ENCODE results near the gene PFN3. TPM values are rescaled to one million over a fixed set of nuclear protein-coding genes. Genes with fewer than 3 reads are reported as not detected.

PFN3 gene
- total and polyA plus RNA-seq, 2 of the 13 experiments (the other 11 are each of a cell fraction or from before 2014, with no cell fraction given): not detected

GRCh38 chr5:177445052-177445916, 44.8 kb upstream of the PFN3 start:
- ATAC-seq (no peak), DNase-seq (ENCODE audit: low spot score) (no peak), FAIRE-seq (no peak)
- Histone ChIP-seq H3K36me3 (replicated peaks in 1 of 2; ENCODE audit: control insufficient read depth in 1 of 2, insufficient read depth in 2 of 2, low read length in 2 of 2) (0 out of 5 replicates have a peak, but pooled peaks cover 0 to 8% of the 10 kb centered on the region in 2 experiments), H3K4me1 (ENCODE audit: insufficient read depth, low read length) (peaks cover 49% of the 10 kb centered on the region), H3K27me3 (ENCODE audit: control insufficient read depth in 1 of 2, insufficient read depth in 2 of 2, low read length in 2 of 2) (no peaks in the 10 kb centered on the region), H4K20me1 (ENCODE audit: insufficient read depth, low read length) (peaks cover 2% of the 10 kb centered on the region; the same call in 1 of the 2 replicates), H3K27ac (ENCODE audit: extremely low read length, insufficient read depth, low read length) (no peak overlapping the region), H3K79me2 (ENCODE audit: insufficient read depth, low read length) (no peaks in the 10 kb centered on the region), H3K9me3 (ENCODE audit: low read length) (no peaks in the 10 kb centered on the region), H3K4me2 (ENCODE audit: low read depth, low read length) (no peak overlapping the region), H3K4me3 (replicated peaks in 1 of 3; ENCODE audit: insufficient read depth in 1 of 3, low read depth in 2 of 3, low read length in 3 of 3) (no peak overlapping the region), H2AFZ (ENCODE audit: low read length) (no peak overlapping the region), H3K9ac (ENCODE audit: insufficient read depth, low read depth, low read length) (no peak overlapping the region)
- intact Hi-C loops (cut with micrococcal nuclease; ENCODE audit: unreplicated experiment) (loop anchor here (5.0 kb wide), 1 partner anchor 118 kb away; no protein-coding TSS in a partner anchor), in situ Hi-C loops (cut with HindIII; ENCODE audit: extremely low pct_ligation_motif_present, low pct_unique_long_range_greater_than_20kb) (loop anchor here (5.0 kb wide), 1 partner anchor 133 kb away; the partner anchor contains the start of gene MXD3)
- WGBS (ENCODE audit: low lambda C conversion rate): 98% methylated on average over 9 of the region's 10 CpGs
- POLR2A ChIA-PET: interaction anchor here (0.8 to 4.2 kb wide), 5 partner anchors 10 to 66 kb away, joined by 3 to 19 read pairs (median 8); partner anchors contain the start of gene GRK6
- TSS peak; percentile 59 for BruUV-seq (replicated peaks)
- CTCF ChIA-PET (ENCODE audit: low intra/inter-chr PET ratio, low total read pairs): no interaction called here
- TF ChIP-seq DNMT1 (CRISPR knock-in tag; IDR thresholded peaks at IDR 0.05) (no peak), SP5 (CRISPR knock-in tag; IDR thresholded peaks at IDR 0.05; ENCODE audit: borderline replicate concordance, low read depth) (no peak), HINFP (CRISPR knock-in tag; IDR thresholded peaks at IDR 0.05; ENCODE audit: low read depth) (no peak), SATB2 (CRISPR knock-in tag; IDR thresholded peaks at IDR 0.05) (no peak), CSRNP1 (CRISPR knock-in tag; IDR thresholded peaks at IDR 0.05) (no peak), AKAP8 (CRISPR knock-in tag; IDR thresholded peaks at IDR 0.05) (peak; percentile 34; the same call in 1 of the 2 replicates), SMAD1 (CRISPR knock-in tag; IDR thresholded peaks at IDR 0.05; ENCODE audit: borderline replicate concordance, low read depth) (no peak), TBL1XR1 (IDR thresholded peaks at IDR 0.05; ENCODE audit: borderline replicate concordance, low read length, partially characterized antibody) (no peak), ZNF160 (CRISPR knock-in tag; IDR thresholded peaks at IDR 0.05) (no peak), TEAD2 (CRISPR knock-in tag; IDR thresholded peaks at IDR 0.05) (no peak), ARID3A (IDR thresholded peaks at IDR 0.05; ENCODE audit: low read depth, low read length) (no peak), POLR2G (IDR thresholded peaks at IDR 0.05; ENCODE audit: low read depth, low read length) (peak; percentile 23), TEF (CRISPR knock-in tag; IDR thresholded peaks at IDR 0.05) (no peak), POLR2A (IDR thresholded peaks at IDR 0.05; ENCODE audit: insufficient read depth in 1 of 2, low read depth in 2 of 2, low read length in 2 of 2) (peak in 1 of 2 experiments; percentile 13; a peak in 1 of 4 replicates), ZNF678 (CRISPR knock-in tag; IDR thresholded peaks at IDR 0.05) (no peak), SMARCE1 (IDR thresholded peaks at IDR 0.05; ENCODE audit: borderline replicate concordance) (no peak), ZNF788 (CRISPR knock-in tag; IDR thresholded peaks at IDR 0.05; ENCODE audit: borderline replicate concordance) (no peak), RBM22 (optimal IDR thresholded peaks at IDR 0.05; ENCODE audit: low read length) (peak; percentile 39), TRIM24 (CRISPR knock-in tag; IDR thresholded peaks at IDR 0.05) (no peak)

All from HepG2 (cell line).